GM12878 (cell line): ENCODE data around the gene ITGA8.

Experiments used
- EGR1 ChIP-seq, 2 experiments: IDR thresholded peaks; 1 replicate in 1 of 2; 2 replicates in 1 of 2; pipeline ENCODE4 v1.6.1; 2011 to 2012; ENCODE audit warnings: low read depth in 2 of 2, low read length in 2 of 2, borderline replicate concordance in 1 of 2, mild to moderate bottlenecking in 1 of 2, moderate library complexity in 1 of 2
- EZH2 ChIP-seq: IDR thresholded peaks from 2 replicates; pipeline ENCODE4 v1.6.1; 2012; ENCODE audit warnings: low read depth, mild to moderate bottlenecking, control low read depth, inconsistent platforms, low read length, borderline replicate concordance; ENCODE audit not compliant: control insufficient read depth
- MTA3 ChIP-seq: IDR thresholded peaks from 2 replicates; pipeline ENCODE4 v1.6.1; 2012; ENCODE audit warnings: low read length, inconsistent platforms, borderline replicate concordance
- PAX8 ChIP-seq: fragments of 450-650 bp; IDR thresholded peaks from 2 replicates; pipeline ENCODE4 v1.6.1; 2017; ENCODE audit warnings: mild to moderate bottlenecking, moderate library complexity
- POLR2AphosphoS2 ChIP-seq: IDR thresholded peaks from 2 replicates; pipeline ENCODE4 v1.6.1; 2011; ENCODE audit warnings: low read depth, mild to moderate bottlenecking, low read length, improper control_type of control experiment, moderate library complexity
- STAT3 ChIP-seq: IDR thresholded peaks from 2 replicates; pipeline ENCODE4 v1.6.1; 2011; ENCODE audit warnings: low read depth, low read length, improper control_type of control experiment
- TBL1XR1 ChIP-seq: IDR thresholded peaks from 2 replicates; pipeline ENCODE4 v1.6.1; 2012; ENCODE audit warnings: low read depth, low read length, improper control_type of control experiment
- WRNIP1 ChIP-seq: IDR thresholded peaks from 2 replicates; pipeline ENCODE4 v1.6.1; 2011; ENCODE audit warnings: low read depth, low read length, improper control_type of control experiment, borderline replicate concordance
- YY1 ChIP-seq: IDR thresholded peaks from 2 replicates; pipeline ENCODE4 v1.6.1; 2011; ENCODE audit warnings: low read depth, mild to moderate bottlenecking, low read length
- ZNF24 ChIP-seq: fragments of 450-650 bp; IDR thresholded peaks from 2 replicates; pipeline ENCODE4 v1.6.1; 2017; ENCODE audit warnings: antibody characterized with exemption, mild to moderate bottlenecking
- TF ChIP-seq, protein P1 (sequence below), 3 experiments: IDR thresholded peaks in 2 of 3; conservative IDR thresholded peaks in 1 of 3; 2 replicates each; pipeline ENCODE4 v1.5.1; 2011; ENCODE audit warnings: low read depth in 3 of 3, low read length in 3 of 3, mild to moderate bottlenecking in 3 of 3, control low read depth in 2 of 3, moderate library complexity in 2 of 3, inconsistent platforms in 1 of 3, mixed read lengths in 1 of 3; ENCODE audit not compliant: control insufficient read depth in 2 of 3, insufficient read depth in 1 of 3; ENCODE audit errors: extremely low read depth in 1 of 3

DNA sequence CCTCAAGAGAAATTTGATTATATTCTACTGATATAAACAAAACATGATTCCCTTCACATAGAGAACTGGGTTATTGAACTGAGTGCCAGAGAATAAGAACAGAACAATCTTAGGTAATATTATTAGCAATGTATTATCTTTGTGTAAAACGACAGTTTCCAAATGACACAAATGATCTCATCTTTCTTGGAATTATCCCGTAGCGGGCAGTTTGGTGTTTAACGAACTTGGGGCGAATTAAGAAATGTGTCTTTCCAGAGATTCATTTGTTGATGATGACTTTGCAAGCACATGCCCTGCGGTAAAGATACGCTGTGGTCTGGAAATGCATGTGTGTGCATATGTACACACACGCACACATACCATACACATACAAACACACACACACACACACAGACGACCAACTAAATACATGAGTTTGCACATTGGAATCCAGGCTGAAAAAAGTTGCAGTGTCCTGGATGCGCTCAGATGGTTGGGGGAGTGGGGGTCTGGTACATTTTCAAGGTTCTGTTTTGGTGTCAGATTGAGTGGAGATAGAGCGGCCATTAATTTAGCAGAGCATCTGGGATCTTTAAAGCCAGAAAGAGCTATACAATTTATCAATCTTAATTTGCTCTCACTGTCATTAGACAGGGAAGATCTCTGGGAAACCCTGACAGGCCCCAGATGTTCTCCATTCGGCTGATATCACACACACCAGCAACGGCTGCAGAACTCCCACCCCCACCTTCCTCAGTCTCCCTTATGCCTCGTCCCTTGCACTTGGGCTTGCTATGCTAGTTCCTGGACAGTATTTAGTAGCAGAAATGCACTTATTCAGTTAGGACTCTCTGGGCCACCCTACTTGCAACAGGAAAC, 236.3 kb downstream of the ITGA8 start:
- TF ChIP-seq, protein P1, sequence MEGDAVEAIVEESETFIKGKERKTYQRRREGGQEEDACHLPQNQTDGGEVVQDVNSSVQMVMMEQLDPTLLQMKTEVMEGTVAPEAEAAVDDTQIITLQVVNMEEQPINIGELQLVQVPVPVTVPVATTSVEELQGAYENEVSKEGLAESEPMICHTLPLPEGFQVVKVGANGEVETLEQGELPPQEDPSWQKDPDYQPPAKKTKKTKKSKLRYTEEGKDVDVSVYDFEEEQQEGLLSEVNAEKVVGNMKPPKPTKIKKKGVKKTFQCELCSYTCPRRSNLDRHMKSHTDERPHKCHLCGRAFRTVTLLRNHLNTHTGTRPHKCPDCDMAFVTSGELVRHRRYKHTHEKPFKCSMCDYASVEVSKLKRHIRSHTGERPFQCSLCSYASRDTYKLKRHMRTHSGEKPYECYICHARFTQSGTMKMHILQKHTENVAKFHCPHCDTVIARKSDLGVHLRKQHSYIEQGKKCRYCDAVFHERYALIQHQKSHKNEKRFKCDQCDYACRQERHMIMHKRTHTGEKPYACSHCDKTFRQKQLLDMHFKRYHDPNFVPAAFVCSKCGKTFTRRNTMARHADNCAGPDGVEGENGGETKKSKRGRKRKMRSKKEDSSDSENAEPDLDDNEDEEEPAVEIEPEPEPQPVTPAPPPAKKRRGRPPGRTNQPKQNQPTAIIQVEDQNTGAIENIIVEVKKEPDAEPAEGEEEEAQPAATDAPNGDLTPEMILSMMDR (IDR thresholded peaks at IDR 0.05 in 2 of 3, conservative IDR thresholded peaks at IDR 0.05 in 1 of 3; ENCODE audit: control insufficient read depth in 2 of 3, extremely low read depth in 1 of 3, insufficient read depth in 1 of 3, low read depth in 3 of 3, low read length in 3 of 3), result no peak
- TF ChIP-seq WRNIP1 (no peak), EZH2 (no peak), PAX8 (no peak), TBL1XR1 (no peak), YY1 (no peak), MTA3 (no peak), STAT3 (no peak), POLR2AphosphoS2 (no peak), EGR1 (IDR thresholded peaks at IDR 0.05; ENCODE audit: borderline replicate concordance in 1 of 2, low read depth in 2 of 2, low read length in 2 of 2) (no peak), ZNF24 (no peak)
